Stimulated activated CD4-positive, alpha-beta T cell treated with anti-CD3 and anti-CD28 coated beads, Interleukin-1b, Interleukin-23, amount 100 ng/mL, for 1 hour (primary cell): ENCODE results near the gene STON2.

Experiments used
- DNase-seq, 2 donors: peaks; one replicate each; pipeline ENCODE4 v3.0.0-alpha.2; 2020; ENCODE audit warnings: low read depth in 2 of 2

STON2 gene

DNA sequence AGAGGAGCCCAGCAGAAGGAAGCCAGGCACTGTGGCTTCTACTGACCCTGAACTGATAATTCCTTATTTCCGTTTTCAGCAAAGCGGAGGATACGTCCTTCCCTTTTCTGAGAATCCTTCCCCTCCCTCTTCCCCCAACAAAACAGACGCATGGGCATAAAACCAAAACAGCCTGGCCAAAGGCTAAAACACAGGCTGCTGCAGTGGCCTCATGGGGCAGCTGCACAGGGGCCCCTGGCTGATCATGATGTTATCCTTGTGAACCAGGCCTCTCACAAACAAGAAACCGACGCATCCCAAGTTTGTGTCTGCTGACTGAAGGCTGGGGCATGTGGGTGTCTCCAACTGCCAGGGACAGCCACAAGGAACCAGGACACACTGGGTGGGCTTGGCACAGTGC, 23.4 kb upstream of the STON2 start:
- no peak for DNase-seq

DNA sequence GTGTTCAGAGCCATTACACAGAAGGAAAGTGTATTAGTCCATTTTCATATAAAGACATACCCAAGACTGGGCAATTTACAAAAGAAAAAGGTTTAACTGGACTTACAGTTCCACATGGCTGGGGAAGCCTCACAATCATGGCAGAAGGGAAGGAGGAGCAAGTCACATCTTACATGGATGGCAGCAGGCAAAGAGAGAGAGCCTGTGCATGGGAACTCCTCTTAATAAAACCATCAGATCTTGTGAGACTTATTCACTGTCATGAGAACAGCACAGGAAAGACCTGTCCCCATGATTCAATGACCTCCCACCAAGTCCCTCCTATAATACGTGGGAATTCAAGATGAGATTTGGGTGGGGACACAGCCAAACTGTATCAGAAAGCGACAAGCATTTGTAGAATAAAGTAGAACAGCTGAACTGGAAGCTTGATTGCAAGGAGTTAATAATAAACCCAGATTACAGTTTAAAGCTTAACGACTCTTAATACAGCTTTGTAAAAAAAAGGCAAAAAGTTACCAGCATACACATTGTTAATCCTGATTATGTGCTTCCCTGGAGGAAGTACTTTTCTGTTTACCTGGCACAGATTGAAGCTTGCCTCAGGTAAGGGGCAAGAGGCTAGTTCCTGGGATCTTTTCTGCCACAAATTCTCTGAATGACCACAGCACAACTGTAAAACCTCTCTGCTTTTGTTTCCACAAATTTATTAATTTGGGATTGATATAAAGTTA, 18.1 kb upstream of the STON2 start:
- DNase-seq = no peak

- DNase-seq = no peak
Observed at GRCh38 chr14:81416981-81417380, 16.9 kb upstream of the STON2 start.

DNA sequence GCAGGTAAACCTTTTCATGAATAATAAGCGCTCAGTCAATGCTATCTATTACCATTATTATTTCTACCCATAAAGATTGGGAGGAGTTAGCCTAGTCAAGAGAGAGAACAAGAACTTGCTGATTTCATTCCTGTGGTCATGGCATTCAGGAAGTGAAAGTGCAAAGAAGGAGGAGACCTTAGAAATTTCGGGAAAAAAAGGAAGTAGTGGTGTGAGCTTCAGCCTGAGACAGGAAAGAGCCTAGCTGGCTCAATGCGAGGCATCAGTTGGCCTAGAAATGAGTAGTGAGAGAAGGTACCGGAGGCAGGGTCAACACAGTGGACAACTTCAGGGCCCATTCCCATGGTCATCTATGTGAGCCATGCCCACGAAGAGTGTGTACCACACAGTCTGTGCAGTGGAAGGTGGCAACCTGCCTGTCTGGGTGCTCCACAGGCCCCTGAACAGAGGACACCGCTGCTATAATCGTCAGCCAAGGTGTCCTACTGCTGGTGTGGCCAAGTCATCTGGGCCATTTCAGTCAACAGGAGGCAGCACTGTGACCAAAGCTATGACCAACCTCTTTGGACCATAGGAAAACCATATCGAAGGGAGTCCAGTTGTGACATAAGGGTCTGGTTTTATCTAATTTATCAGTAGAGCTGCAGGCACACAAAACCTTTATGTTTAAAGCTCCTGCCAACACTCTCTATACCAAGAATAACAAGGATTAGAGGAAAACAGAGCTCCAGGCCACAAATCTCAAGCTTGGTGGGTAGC, 16.2 kb upstream of the STON2 start:
- DNase-seq = no peak

- DNase-seq = no peak
Observed at GRCh38 chr14:81415781-81416180, 15.7 kb upstream of the STON2 start.

DNA sequence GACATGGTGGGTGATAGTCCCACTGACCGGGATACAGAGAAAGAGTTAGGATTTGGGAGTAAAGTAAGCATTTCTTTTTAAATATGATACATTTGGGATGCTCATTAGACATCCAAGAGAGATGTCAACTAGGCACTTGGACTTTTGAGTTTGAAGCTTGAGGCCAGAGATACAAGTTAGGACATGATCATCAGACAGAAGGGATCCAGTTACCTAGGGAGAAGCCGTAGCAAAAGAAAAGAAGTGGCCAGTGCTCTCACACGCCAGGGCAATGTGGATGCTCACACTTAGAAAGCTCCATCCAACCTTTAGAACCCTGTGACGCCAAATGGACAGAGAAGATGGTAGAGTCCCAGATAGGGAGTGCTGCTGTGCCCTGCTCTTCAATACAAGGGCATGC, 14.0 kb upstream of the STON2 start:
- no peak for DNase-seq

GRCh38 chr14:81412779-81413178, 12.7 kb upstream of the STON2 start:
- no peak for DNase-seq

GRCh38 chr14:81408595-81408994, 8.5 kb upstream of the STON2 start:
- DNase-seq = no peak

DNA sequence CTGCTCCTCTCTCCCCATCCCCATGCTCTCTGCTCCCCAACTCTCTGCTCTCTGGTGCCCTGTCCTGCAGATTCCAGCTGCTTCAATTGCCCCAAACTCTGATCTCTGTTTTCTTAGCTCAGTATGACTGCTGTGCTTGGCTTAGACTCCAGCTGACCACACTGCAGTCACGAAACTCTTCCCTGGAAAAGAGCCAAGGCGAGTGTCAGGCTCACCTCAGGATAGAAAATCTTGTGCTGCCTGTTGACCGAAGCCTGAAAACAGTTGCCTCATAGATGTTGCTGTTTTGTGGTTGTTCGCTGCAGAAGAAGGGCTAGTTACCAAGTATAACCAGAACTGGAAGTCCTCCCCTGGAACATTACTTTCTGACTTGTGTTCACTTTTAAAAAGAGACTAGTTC, 6.7 kb upstream of the STON2 start:
- DNase-seq = no peak

DNA sequence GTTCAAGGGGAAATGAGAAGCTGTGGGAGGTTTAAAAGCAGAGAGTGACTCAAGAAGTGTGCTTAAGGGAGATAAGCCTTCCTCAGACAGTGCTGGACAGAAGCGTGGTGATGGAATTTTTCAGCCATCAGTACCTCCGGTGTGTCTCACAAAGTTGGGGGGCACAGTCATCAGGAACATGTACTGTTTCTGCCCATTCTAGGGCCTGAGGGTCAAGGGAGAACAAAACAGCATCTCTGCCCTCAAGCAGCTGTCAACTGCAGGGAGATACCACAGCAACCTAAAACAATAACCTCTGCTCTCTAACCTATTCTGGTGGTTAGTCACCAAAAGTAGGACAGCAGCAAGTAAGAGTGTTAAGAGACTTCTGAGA, 2.0 kb upstream of the STON2 start:
- DNase-seq = no peak

GRCh38 chr14:81401420-81402122, 1.4 kb upstream of the STON2 start:
- no peak for DNase-seq

GRCh38 chr14:81400852-81401251, 728 bp upstream of the STON2 start:
- DNase-seq = no peak

DNA sequence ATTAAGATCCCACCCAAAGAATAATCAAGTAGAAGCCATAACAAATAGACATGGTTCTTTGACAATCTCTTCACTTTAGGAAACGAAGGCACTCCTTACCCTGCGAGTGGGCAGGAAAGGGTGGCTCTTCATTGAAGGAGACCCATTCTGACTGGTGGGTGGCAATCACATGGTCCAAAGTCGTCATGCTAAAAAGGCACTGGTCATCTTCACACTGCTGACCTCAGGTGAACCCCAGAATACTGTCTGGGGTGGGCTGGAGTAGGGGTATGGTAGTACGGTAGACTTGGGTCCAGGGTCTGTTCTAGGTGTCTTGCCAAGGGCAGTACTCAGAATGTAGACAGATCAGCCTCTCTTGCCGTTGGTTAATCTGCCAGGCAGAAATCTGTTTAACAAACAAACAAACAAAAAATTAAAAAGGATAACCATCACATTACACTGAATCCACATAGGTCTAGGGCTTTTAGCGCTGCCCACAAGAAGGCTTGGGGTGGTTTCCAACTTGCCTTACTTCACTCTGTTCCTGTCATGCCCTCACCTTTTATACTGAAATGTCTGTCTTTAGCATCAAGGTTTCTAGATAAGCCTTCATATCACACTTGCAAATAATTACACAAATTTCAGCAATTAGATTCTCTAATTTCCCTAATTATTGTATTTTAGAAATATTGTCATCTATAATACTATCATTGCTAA, 1.8 kb downstream of the STON2 start:
- no peak for DNase-seq

- no peak for DNase-seq
Observed at GRCh38 chr14:81396113-81396512, 4.0 kb downstream of the STON2 start.

DNA sequence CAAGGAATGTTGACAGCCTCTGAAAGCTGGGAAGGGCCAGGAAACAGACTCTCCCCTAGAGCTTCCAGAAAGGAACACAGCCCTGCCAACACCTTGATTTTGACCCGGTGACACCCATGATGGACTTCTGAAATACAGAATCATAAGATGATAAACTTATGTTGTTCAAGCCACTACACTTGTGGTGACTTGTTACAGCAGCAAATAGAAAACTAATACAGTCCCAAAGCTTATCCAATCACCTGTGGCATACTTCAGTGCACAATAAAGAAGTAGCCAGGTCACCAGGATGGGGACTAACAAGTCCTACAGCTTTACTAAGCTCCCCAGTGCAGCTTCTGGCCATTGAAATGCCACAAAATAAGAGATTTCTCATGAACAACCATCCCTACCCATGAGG, 5.4 kb downstream of the STON2 start:
- no peak for DNase-seq

DNA sequence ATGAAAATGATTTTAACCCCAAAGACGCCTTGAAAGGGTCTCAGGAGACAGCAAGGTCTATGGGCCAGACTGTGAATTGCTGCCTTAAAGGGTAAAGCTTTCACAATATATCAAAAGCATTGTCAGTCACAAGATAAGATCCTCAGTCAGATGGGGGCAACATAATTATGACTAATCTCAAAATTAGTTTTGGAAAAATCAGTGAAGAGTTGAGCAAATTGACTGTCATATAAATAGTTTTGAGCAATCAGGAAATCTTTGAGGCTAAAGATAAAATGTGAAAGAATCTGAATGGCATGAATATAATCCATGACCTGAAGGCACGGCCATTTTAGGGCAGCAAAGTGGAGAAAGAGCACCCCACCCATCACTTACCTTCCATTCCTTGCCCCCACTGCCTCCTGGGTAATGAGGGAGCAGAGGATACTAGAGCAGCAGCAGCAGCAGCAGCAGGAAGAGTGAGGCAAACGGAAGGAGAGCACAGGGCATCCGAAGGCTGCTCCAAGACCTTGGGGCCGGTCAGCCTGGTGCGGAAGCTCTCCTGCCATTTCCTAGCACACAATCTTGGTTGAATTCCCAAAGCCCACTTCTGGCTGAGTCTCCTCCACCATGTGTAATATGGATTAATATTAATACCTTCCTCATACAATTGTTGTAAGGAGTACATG, 7.0 kb downstream of the STON2 start:
- no peak for DNase-seq

- no peak for DNase-seq
Observed at GRCh38 chr14:81392052-81392451, 8.1 kb downstream of the STON2 start.

DNA sequence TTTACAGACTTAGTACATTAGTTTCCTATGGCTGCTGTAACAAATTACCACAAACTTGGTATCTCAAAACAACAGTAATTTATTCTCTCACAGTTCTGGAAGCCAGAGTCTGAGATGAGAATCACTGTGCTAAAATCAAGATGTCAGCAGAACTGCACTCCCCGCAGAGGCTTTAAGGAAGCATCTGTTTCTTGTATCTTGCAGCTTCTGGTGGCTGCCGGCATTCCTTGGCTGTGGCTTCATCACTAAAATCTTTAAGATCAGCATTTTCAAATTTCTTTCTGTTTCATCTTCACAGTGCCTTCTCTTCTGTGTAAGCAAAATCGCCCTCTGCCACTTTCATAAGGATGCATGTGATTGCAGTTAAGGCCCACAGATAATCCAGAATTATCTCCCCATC, 9.4 kb downstream of the STON2 start:
- DNase-seq = no peak

DNA sequence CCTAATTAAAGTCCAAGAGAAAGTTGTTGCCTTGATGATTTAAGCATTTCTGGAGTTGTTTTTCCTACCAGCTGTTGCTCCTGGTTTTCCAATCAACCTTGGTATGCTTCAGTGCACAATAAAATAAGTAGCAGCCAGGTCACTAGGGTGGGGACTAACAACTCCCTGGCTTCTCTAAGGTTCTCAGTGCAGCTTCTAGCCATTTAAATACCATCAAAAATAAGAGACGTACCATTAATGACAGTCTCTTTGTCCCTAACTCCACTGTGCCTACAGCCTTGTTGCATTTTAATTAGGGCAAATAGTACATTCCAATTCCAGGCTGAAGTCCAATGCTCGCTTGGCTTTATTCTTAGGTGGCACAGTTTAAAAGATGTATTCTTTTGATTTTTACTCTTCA, 11.8 kb downstream of the STON2 start:
- DNase-seq = no peak

DNA sequence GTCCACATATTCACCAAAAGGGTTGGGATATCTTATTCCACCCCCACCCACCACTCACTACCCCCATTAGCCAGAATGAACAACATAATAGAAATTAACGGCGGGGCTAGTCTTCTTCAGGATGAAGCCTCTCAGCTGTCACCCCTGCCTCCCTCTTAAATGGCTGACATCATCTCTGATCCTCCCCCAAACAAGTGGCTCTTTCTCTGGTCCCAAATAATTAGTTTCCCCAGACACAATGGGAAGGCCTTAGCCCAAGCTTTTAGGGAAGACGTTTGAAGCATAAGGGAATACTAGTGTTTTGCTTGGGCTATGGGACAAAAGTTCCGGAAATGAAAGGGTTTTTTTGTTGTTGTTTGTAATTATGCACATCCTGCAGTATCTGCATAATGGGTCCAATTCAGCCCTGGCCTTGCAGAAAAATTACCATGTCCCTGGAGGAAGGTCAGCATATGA, 13.8 kb downstream of the STON2 start:
- DNase-seq = no peak

DNA sequence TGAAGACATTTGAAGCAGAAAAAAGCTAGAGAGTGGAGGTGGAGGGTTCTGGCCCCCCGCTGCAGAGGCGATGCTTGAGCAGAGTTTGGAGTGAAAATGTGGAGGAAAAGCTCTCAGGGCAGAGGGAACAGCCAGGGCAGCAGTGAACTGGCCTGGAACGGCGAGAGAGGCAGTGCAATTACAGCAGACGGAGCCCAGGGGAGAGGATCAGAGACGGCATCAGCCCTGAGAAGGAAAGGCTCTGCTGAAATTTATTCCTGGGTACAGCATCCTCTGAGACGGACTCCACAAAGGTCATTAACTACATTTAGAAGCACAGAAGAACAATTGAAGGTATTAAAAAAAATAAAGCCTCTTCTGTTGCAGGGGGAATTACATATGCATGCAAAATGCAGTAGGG, 14.2 kb downstream of the STON2 start:
- DNase-seq = no peak

GRCh38 chr14:81385419-81385818, 14.7 kb downstream of the STON2 start:
- no peak for DNase-seq
